ENCODE measurements around the gene UBE2H.
A peak's percentile ranks its signal among the peaks of the same experiment; 100 is the strongest.
"Not testable (repeated sequence)": the region's sequence is repeated elsewhere in the genome, so short reads cannot be mapped to it uniquely, and the experiment has no call there.

UBE2H gene

GRCh38 chr7:129843978-129844840 is 108.6 kb downstream of the UBE2H start:
- DNase-seq (ENCODE audit: low read depth in 3 of 3) = no peak

DNA sequence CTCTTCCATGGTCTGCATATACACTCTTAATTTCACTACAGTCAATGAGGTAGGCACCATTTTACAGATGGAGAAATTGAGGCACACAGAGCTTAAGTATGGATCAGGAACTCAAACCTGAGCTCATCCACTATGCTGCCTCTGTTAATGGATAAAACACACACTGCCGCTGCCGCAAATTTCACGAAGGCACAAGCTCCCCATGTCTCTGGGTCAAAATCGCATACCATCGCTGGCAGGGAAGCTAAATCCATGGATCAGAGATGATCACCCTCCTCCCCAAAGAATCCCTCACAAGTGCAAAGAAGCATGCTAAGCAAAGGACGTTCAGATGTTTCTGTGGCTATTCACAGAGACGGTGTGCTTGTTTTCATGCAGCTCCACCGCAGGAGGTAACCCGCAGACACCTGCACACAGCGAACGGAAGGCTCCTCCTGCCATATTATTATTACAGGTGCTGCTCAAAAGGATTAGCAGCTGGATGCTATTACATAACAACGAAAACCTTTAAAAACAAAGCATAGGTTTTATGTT is 109.3 kb downstream of the UBE2H start:
- DNase-seq (ENCODE audit: low read depth in 3 of 3) = no peak

- no peak for DNase-seq (ENCODE audit: low read depth in 3 of 3)
Observed at GRCh38 chr7:129841465-129841864, 111.3 kb downstream of the UBE2H start.

- no peak for DNase-seq (ENCODE audit: low read depth in 3 of 3)
Observed at GRCh38 chr7:129840757-129841156, 112.0 kb downstream of the UBE2H start.

DNA sequence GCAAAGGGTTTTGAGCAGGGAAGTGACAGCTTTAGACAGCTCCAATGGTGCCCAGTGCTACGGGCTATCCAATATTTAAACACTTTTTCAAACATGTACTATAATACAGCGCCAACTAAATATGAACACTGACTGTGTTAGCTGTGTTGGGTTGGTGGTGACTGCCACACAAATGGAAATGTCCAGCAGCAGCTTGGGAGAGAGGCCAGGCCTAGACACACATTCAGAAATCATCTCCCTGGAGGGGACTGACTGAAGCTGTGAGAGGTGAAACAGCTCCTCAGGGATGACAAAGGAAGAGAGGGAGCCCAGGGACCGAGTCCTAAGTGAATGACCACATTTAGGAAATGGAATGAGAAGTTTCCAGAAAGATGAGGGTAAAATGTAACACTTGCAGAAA is 115.8 kb downstream of the UBE2H start:
- no peak for DNase-seq (ENCODE audit: low read depth in 3 of 3)

GRCh38 chr7:129835569-129835968 is 117.2 kb downstream of the UBE2H start:
- DNase-seq (ENCODE audit: low read depth in 3 of 3) = no peak

DNA sequence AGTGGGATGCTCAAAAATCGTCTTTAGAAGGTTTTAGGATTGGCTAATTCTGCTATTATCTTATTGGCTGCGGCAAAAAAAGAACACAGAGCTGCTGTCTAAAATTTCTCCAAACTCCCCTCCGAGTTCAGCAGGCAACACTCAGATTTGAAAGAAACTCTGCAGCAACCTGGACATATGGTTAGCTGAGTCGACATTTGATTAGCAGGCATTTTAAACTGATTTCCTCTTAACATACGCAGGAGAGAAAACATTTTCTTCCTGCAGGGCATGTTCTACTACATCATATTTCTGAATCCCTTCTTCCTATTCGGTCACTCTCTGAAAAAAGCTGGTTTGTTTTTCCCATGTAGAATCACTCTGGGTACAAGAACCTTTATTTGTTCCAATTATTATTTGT is 119.4 kb downstream of the UBE2H start:
- not testable (repeated sequence) for DNase-seq (ENCODE audit: low read depth in 3 of 3)

DNA sequence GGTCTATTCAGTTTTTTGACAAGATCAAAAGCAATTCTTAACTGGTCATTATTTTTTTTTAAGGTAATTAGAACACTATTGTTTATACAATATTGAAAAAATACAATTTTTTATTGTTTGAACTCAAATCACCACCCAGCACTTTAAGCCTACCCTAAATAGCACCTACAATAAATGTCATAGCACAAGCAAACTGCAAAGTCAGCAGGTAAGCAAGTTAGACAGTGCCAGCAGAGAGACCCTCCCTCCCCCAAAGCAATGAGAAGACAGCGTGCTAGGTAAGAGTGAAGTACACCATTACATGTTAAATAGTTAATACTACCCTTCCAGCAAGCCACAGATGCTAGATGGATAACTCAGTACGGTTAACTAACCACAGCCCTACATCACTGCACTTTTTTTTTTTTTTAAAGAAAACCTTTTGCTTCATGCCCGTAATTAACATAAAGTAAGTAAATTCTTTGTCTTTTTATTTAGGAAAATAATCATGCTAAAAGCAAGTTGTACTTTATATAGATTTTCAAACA is 120.0 kb downstream of the UBE2H start:
- DNase-seq (ENCODE audit: low read depth in 3 of 3) = no peak

DNA sequence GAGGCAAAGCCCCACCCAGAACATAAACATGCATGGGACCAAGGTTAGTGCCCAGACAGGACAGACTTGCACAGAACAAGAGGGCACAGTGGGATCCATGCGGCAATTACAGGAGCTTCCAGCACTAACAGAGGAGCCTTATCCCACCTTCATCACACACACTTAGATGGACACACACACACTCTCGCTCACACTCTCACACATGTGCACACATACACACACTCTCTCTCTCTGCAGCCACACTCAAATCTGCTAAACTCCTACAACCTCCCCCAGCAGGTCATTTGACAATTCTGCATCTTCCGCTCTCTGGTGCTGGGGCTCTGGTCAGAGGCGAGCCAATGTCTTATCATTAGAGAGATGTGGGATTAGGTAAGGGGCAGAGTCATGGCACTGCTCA is 120.5 kb downstream of the UBE2H start:
- DNase-seq (ENCODE audit: low read depth in 3 of 3) = no peak

GRCh38 chr7:129831424-129832058 is 121.2 kb downstream of the UBE2H start:
- DNase-seq (ENCODE audit: low read depth in 3 of 3) = no peak

DNA sequence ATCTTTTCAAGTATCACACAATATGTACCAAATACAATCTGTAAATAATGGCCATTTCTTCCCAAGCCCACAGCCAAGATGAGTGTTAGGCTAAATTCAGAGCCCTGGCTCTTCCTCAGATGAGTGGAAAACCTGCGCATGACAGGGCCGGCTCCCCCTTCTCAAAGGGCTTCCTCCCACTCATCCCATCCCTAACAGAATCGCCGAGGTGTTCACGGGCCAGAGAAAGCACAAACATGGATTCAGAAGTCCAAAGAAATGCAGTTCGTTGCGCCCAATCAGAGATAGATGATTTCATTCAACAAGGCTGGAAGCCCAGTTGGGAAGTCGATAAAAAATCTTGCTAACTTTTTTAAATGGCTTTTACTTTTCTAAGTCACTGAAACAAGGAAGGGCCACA is 121.8 kb downstream of the UBE2H start:
- DNase-seq (ENCODE audit: low read depth in 3 of 3) = no peak

DNA sequence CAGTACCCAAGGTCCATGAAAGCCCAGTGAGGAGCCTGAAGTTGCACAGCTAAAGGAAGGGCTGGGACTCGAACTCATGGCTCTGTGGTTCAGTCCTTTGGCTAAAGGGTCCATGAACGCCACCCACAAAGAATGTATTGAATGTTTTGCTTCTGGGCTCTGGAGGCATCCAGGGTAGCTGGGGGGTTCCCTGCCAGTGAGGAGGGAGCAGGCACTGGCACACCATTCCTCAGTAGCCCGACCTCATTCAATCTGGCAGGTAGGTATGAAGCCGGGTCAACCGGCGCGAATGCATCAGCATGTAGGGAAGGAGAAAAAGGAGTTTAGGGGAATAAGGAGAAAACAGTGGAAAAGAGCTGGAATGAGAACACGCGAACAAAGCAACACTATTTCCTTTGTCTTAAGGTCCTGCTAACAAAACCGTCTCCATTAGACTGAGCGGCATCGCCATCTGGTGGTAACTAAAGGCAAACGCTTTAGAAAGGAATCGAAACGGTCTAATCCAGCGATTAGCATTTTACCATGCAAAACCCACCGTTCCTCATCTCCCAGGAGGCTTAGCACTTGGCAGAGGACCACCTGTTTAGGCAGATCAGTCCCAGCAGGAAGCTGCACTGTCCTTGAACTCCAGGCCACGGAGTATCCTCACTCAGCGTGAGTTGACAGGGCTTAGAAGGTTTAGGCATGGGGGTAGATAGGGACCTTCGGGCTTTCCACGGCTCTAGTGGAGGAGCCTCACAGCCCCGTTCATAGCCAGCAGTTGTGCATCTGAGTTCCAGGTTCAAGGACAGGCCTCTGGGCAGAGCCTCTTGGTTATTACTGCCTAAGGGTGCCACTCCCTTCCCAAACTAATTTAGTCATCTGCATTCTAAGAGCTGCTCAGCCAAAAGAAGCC is 122.8 kb downstream of the UBE2H start:
- peak; percentile 22 to 53 (median 23) for DNase-seq (ENCODE audit: low read depth in 3 of 3)

- DNase-seq (ENCODE audit: low read depth in 3 of 3) = peak in 2 of 3 experiments; percentile 4 to 12
Observed at GRCh38 chr7:129828989-129829736, 123.6 kb downstream of the UBE2H start.

GRCh38 chr7:129828078-129828762 is 124.5 kb downstream of the UBE2H start:
- no peak for DNase-seq (ENCODE audit: low read depth in 3 of 3)

DNA sequence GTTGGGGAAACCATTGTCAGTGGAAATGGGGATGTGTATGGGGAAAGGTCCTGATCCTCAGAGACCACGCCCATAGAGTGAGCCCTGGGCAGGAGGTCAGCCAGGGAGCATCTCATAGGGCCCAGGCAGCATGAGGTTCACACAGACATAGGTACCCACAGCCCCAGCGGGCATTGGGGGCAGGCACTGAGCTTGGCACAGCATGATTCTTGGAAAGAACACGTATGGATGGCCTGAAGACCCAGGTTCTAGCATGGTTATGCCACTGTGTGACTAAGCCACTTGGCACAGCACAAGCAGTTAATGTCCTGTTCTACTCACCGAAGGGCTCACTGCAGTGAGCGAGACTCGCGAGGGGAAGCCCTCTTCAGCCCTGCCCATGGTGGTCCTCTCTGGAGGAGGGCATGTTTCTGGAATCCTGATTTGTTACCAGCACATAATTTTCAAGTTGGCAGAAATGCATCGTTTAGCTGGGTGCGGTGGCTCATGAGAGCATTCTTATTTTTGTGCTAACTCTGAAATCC is 125.2 kb downstream of the UBE2H start:
- DNase-seq (ENCODE audit: low read depth in 3 of 3) = no peak

- not testable (repeated sequence) for DNase-seq (ENCODE audit: low read depth in 3 of 3)
Observed at GRCh38 chr7:129826895-129827294, 125.9 kb downstream of the UBE2H start.

DNA sequence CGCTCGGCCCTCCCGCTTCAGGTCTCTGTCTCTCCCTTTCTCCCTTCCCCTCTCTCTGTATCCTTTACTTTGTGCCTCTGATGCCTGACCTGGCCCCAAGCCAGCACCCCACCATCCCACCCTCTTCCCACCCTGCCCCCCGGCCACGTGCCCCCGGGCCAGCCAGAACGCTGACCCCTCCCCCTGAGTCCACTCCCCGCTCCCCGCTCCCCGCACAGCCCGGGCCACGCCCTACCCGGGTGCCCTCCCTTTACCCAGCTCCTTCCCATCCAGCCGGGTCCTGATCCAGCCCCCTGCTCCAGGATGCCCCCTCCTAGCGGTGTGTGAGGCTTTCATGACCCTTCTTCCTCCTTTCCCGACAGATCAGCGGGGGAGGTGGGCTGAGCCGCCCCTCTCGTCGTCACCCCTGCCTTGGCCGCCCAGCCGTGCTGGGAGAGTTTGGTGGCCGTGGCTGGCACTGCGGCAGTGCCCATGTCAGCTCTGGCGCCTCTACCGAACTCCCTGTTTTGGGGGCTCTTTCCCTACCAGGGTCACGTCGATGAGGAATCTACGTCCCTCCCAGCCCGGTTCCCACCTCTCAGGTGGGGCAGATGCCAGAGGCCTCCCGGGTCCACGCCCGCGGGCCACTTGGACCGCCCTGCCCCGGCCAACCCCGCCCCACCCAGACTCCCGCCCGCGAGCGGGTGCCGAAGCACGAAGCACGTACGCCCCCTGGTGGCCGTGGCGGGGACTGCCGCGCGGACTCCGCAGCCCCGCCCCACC is 127.4 kb downstream of the UBE2H start:
- DNase-seq (ENCODE audit: low read depth in 3 of 3) = peak; percentile 79 to 89 (median 80)

DNA sequence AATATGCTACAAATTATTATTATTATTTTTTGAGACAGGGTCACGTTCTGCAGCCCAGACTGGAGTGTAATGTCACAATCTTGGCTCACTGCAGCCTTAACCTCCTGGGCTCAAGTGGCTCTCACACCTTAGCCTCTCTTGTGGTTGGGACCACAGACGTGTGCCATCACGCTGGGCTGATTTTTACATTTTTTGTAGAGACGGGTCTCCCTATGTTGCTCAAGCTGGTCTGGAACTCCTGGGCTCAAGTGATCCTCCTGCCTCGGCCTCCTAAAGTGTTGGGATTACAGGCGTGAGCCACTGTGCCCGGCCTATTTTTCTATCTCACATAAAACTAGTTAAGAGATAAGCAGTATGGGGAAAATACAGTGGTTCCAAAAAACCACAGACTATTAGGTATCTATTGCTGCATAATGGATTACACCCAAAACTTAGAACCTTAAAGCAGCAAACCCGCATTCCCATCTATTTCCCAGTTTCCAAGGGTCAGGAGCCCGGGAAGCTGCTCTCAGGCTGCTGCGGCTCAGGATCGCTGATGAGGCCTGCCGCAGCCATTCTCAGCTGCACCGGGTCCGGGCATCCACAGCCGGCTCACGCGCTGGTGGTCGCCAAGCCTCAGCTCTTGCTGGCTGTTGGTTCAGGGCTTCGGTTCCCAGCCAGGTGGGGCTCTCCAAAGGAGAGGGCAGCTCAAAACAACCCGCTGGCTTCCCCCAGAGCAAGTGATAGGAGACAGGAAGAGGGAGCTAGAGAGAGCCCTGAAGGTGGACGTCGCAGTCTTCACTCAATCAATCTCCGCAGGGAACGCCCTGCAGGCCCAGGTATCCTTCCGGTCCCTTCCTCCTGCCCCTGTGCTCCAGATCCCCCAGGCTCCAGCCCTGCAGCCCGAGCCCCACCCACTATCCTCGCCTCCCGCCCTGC is 128.2 kb downstream of the UBE2H start:
- DNase-seq (ENCODE audit: low read depth in 3 of 3) = peak in 1 of 3 experiments; percentile 45

Measured in stimulated activated CD4-positive, alpha-beta T cell treated with anti-CD3 and anti-CD28 coated beads, TNF-alpha, amount 100 ng/mL, for 24 hours (primary cell).